GM19467 (cell line): ENCODE data around the gene TMEM185B.
"Not testable (repeated sequence)": the region's sequence is repeated elsewhere in the genome, so short reads cannot be mapped to it uniquely, and the experiment has no call there.

Experiments used
- ATAC-seq: cut with Tn5 transposase; IDR thresholded peaks from one replicate; pipeline ENCODE4 v1.9.1; 2021; ENCODE audit warnings: mild to moderate bottlenecking, moderate library complexity; ENCODE audit not compliant: unreplicated experiment

TMEM185B gene

GRCh38 chr2:120223034-120223912, at the start of gene TMEM185B:
TMEM185B (minus strand) TSS chr2:120223400; CDS start chr2:120222976, 424 bp downstream.
- ATAC-seq = peak; percentile 82

- no peak for ATAC-seq
Observed at GRCh38 chr2:120271711-120272379, 48.6 kb upstream of the TMEM185B start.

- ATAC-seq = no peak
Observed at GRCh38 chr2:120269816-120270215, 46.6 kb upstream of the TMEM185B start.

- no peak for ATAC-seq
Observed at GRCh38 chr2:120269076-120269744, 46.0 kb upstream of the TMEM185B start.

- no peak for ATAC-seq
Observed at GRCh38 chr2:120267348-120267747, 44.1 kb upstream of the TMEM185B start.

GRCh38 chr2:120265006-120265405, 41.8 kb upstream of the TMEM185B start:
- no peak for ATAC-seq

- no peak for ATAC-seq
Observed at GRCh38 chr2:120262761-120263428, 39.7 kb upstream of the TMEM185B start.

GRCh38 chr2:120262150-120262549, 39.0 kb upstream of the TMEM185B start:
- ATAC-seq = no peak

GRCh38 chr2:120261387-120262006, 38.3 kb upstream of the TMEM185B start:
- ATAC-seq = peak; percentile 60

GRCh38 chr2:120260736-120261135, 37.5 kb upstream of the TMEM185B start:
- ATAC-seq = no peak

- ATAC-seq = not testable (repeated sequence)
Observed at GRCh38 chr2:120259939-120260338, 36.7 kb upstream of the TMEM185B start.

- no peak for ATAC-seq
Observed at GRCh38 chr2:120258196-120258595, 35.0 kb upstream of the TMEM185B start.

- ATAC-seq = no peak
Observed at GRCh38 chr2:120257522-120257921, 34.3 kb upstream of the TMEM185B start.

- no peak for ATAC-seq
Observed at GRCh38 chr2:120256651-120257000, 33.4 kb upstream of the TMEM185B start.

- no peak for ATAC-seq
Observed at GRCh38 chr2:120255986-120256650, 32.9 kb upstream of the TMEM185B start.

GRCh38 chr2:120255071-120255470, 31.9 kb upstream of the TMEM185B start:
- ATAC-seq = no peak

- no peak for ATAC-seq
Observed at GRCh38 chr2:120254178-120254577, 31.0 kb upstream of the TMEM185B start.

- peak; percentile 19 for ATAC-seq
Observed at GRCh38 chr2:120253021-120253882, 30.1 kb upstream of the TMEM185B start.
